Bronchial epithelial cell (primary cell): ENCODE data around the gene KIF13A. TPM values are rescaled to one million over a fixed set of nuclear protein-coding genes. Genes with fewer than 3 reads are reported as not detected.

Experiments
- DNase-seq: peaks from one replicate; pipeline ENCODE4 v3.0.0-alpha.2; 2010; ENCODE audit warnings: low read depth
- FAIRE-seq: peaks from 2 replicates; lab custom pipeline; 2011; peaks lifted over from hg19 to GRCh38; lab: Jason Lieb, UNC
- H3K27me3 ChIP-seq: 2 replicates; pipeline ENCODE4 v1.5.1; 2011; ENCODE audit warnings: low read length; ENCODE audit not compliant: control insufficient read depth, insufficient read depth
- H3K36me3 ChIP-seq: 2 replicates; pipeline ENCODE4 v1.5.1; 2011; ENCODE audit warnings: low read length; ENCODE audit not compliant: control insufficient read depth, insufficient read depth
- H3K4me3 ChIP-seq: 2 replicates; pipeline ENCODE4 v1.5.1; 2011; ENCODE audit warnings: mild to moderate bottlenecking, low read depth, low read length, control low read depth
- total RNA-seq: library from RNA; depleted of rRNA; stranded (reverse); fragments of >200 nt; gene quantifications from 2 replicates; pipeline ENCODE4 v1.2.1, GENCODE V29; 2014
- TF ChIP-seq, protein P1 (sequence below): IDR thresholded peaks from 2 replicates; pipeline ENCODE4 v1.5.1; 2011; ENCODE audit warnings: mild to moderate bottlenecking, moderate library complexity, low read length, control low read depth, inconsistent platforms; ENCODE audit not compliant: insufficient read depth, severe bottlenecking

The KIF13A gene
- total RNA-seq, 1 donor from 2014 or later: 47.4 TPM

DNA sequence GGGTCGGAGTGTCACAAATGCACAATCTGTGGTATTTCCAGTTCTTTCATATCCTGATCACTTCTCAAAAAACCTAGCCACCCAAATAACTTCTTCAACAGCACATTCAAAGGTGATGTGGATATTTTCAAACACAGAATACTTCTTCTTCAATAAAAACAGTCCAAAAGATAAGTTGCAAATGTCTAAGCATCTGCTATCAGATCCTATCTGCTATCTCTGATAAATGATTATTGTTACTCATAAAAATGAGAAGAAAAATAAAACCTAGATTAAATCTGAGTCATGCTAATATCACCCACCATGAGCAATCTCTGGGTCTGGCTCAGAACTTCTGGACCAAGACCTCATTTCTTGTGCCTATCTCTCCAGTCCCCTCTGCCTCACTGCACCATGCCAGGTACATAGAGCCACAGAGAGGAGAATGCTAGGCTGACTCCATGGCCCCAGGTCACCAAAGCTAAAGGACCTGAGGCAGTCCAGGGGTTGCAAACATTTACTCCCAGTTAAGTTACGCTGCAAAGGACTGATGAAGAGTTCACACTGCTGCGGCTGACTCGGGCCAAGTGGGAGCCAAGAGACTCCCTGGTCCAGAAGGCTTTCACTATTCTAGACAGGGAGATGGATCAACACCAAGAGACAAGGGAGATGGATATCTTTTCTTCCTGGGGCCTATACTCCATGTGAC is 101.4 kb downstream of the KIF13A start:
- FAIRE-seq: no peak
- no peaks in the 10 kb centered on the region for H3K27me3 ChIP-seq

DNA sequence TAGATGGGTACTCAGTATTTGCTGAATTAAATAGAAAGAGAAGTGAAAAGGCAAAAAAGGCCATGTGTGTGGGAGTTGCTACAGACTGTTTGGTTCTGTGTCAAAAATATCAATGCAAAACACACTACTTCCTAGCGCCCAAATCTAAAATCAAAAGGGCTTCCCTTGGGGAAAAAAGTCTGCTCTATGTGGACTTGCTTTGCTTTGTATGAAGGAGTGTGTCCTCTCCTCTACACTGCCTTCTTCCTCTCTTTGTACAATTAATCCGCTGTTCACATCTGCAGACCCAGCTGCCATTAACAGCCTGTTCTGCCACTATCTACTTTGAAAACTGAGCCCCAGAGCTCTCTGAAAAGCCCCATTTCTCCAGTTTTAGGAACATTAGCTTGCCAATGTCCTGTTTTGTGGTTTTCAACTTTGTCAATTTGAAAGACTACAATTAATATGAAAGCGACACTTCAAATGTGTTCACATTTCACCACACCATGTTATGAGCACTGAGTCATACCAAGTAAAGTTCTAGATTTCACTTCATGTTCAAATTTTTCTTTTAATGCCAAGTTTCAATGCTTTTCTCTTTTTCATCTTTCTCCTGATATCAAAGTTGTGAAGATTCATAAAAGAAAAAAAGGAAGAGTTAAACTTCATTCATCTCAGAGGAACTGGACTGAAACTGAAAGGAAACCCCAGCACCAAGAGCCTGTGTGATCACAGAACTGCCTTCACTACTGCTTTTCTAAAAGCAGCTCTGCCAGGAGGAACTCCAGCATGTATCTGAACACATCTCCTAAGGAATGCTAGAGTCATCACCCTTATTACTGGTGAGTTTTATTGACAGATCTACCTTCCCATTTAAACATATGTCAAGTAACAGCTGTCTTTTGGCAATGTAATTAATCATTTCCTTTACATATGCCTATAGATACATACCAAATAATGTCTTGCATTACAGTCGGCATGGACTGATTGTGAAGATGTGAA is 102.6 kb downstream of the KIF13A start:
- TF ChIP-seq, protein P1, sequence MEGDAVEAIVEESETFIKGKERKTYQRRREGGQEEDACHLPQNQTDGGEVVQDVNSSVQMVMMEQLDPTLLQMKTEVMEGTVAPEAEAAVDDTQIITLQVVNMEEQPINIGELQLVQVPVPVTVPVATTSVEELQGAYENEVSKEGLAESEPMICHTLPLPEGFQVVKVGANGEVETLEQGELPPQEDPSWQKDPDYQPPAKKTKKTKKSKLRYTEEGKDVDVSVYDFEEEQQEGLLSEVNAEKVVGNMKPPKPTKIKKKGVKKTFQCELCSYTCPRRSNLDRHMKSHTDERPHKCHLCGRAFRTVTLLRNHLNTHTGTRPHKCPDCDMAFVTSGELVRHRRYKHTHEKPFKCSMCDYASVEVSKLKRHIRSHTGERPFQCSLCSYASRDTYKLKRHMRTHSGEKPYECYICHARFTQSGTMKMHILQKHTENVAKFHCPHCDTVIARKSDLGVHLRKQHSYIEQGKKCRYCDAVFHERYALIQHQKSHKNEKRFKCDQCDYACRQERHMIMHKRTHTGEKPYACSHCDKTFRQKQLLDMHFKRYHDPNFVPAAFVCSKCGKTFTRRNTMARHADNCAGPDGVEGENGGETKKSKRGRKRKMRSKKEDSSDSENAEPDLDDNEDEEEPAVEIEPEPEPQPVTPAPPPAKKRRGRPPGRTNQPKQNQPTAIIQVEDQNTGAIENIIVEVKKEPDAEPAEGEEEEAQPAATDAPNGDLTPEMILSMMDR: no peak
- no peak overlapping the region for H3K4me3 ChIP-seq
- peaks cover 1% of the 10 kb centered on the region for H3K36me3 ChIP-seq
- FAIRE-seq (no peak), DNase-seq (peak; percentile 43)
- no peaks in the 10 kb centered on the region for H3K27me3 ChIP-seq

More for the DNA sequence above, 101.4 kb downstream of the KIF13A start:
- H3K4me3 ChIP-seq: no peak overlapping the region
- no peak for DNase-seq
- TF ChIP-seq, protein P1: no peak
- H3K36me3 ChIP-seq: no peaks in the 10 kb centered on the region

DNA sequence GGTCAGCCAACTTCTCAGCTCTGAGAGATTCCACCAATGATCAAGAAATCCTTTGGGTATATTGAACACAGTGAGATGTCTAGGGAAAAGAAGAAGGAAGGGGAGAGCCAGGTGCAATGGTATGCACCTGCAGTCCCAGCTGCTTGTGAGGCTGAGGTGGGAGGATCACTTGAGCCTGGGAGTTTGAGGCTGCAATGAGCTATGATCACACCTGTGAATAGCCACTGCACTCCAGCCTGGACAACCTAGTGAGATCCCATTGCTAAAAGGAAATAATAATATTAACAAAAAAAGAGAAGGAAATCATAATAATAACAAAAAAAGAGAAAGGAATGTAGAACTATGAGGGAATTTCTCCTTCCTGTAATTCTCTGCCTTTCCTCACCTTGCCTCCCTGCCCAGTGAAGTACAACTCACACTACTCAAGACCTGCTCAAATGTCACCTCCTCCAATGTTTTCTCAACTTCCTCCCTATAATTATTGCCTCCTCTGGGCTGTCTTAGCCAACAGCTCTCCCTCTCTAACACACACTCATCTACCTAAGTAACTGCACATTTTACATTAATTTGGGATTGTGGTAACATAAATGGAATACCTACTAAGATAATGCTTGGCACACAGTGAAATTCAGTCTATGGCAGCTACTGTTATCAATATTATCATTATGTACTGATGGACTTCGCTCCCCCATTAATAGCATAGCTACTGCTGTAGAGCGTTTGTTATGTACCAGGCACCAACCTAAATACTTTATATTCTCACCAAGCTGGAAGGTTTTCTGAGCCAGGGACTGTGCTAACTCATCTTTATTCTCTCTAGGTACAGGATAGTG is 103.6 kb downstream of the KIF13A start:
- no peak for FAIRE-seq
- Histone ChIP-seq H3K36me3 (peaks cover 1% of the 10 kb centered on the region), H3K4me3 (no peak overlapping the region), H3K27me3 (no peaks in the 10 kb centered on the region)
- TF ChIP-seq, protein P1: no peak
- no peak for DNase-seq

DNA sequence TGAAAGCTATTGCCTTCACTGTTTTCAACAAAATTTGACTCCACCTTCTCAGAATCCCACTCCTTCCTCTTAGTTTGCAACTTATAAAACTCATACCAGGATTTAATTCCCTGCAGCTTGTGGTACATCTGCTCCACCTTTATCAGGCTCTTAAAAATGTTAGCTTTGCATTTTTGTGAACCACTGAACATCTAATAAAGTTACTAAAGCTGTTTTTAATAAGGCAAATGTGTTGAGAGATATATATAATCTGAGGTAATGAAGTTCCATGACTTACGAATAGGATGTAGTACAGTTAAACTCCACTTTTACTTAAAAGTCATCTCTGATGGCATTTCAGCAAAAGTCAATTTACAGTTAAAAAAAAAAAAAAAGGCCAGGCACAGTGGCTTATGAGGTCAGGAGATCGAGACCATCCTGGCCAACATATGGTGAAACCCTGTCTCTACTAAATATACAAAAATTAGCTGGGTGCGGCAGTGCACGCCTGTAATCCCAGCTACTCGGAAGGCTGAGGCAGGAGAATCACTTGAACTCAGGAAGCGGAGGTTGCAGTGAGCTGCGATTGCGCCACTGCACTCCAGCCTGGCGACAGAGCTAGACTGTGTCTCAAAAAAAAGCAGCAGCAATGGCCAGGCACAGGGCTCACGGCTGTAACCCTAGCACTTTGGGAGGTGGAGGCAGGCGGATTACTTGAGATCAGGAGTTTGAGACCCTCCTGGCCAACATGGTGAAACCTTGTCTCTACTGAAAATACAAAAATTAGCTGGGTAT is 106.2 kb downstream of the KIF13A start:
- TF ChIP-seq, protein P1: no peak
- Histone ChIP-seq H3K27me3 (no peaks in the 10 kb centered on the region), H3K4me3 (no peak overlapping the region), H3K36me3 (peaks cover 1% of the 10 kb centered on the region)
- FAIRE-seq (no peak), DNase-seq (no peak)

DNA sequence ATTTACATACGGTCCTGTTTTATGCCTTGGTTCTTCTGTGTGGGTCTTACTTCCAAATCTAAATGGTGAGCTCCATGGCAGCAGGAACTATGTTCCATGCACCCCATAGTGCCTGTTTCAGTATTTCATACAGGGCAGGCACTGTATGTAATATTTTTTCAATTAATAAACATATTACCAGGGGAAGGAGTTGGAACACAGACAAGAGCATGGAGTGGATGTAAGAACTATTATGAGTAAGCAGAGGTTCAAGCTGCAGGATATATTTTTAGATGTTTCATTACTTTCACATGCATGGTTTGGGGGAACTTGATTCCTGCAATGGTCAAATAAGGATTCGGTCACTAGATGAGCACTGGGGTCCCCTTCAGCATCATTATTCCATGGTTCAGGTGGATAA is 108.3 kb downstream of the KIF13A start:
- Histone ChIP-seq H3K4me3 (no peak overlapping the region), H3K27me3 (no peaks in the 10 kb centered on the region), H3K36me3 (peaks cover 1% of the 10 kb centered on the region)
- no peak for DNase-seq
- no peak for FAIRE-seq
- TF ChIP-seq, protein P1: no peak
